AG09309 (cell line): Measurements from ENCODE around the gene GNA12.

Source experiments
- DNase-seq: peaks from one replicate; pipeline ENCODE4 v3.0.0-alpha.2; 2010; ENCODE audit warnings: low read depth
- H3K4me3 ChIP-seq: 2 replicates; pipeline ENCODE4 v1.5.1; 2011; ENCODE audit warnings: mild to moderate bottlenecking, low read depth, low read length, moderate library complexity; ENCODE audit not compliant: control insufficient read depth
- TF ChIP-seq, protein P1 (sequence below): IDR thresholded peaks from 2 replicates; pipeline ENCODE4 v1.5.1; 2011; ENCODE audit warnings: mild to moderate bottlenecking, low read depth, low read length, inconsistent platforms; ENCODE audit not compliant: insufficient read depth, control insufficient read depth; ENCODE audit errors: missing control alignments

The GNA12 gene

DNA sequence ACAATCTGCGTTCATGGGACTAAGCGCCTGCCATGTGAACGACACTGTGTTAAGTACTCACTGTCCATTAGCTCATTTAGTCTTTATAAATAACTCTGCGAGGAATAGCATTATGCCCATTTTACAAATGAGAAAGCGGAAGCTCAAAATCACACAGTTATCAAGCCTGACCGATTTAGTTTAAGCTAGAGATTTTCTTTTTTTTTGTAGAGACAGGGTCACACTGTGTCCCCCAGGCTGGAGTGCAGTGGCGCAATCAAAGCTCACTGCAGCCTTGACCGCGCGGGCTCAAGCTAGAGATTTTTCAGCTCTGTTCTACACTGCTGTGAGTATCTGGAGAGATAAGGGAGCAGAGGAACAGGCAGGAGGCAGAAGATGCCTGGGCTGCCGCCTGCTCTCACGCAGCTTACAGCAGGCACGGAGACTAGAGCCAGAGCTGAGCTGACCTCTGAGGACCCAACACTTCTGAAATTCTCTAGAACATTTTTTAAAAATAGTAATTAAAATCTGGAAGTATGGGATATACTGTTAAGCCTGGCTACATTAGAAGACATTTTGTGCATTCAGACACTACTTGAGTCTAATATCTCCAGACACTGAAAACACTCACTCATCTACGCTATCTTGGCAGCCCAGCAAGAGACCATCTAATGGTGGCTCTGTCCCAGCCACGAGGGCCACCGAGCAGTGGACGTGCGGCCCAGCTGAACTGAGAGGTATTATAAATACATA is 38.7 kb downstream of the GNA12 start:
- no peak overlapping the region for H3K4me3 ChIP-seq
- TF ChIP-seq, protein P1, sequence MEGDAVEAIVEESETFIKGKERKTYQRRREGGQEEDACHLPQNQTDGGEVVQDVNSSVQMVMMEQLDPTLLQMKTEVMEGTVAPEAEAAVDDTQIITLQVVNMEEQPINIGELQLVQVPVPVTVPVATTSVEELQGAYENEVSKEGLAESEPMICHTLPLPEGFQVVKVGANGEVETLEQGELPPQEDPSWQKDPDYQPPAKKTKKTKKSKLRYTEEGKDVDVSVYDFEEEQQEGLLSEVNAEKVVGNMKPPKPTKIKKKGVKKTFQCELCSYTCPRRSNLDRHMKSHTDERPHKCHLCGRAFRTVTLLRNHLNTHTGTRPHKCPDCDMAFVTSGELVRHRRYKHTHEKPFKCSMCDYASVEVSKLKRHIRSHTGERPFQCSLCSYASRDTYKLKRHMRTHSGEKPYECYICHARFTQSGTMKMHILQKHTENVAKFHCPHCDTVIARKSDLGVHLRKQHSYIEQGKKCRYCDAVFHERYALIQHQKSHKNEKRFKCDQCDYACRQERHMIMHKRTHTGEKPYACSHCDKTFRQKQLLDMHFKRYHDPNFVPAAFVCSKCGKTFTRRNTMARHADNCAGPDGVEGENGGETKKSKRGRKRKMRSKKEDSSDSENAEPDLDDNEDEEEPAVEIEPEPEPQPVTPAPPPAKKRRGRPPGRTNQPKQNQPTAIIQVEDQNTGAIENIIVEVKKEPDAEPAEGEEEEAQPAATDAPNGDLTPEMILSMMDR, result no peak
- no peak for DNase-seq

- TF ChIP-seq, protein P1, result no peak
- H3K4me3 ChIP-seq, result no peak overlapping the region
- no peak for DNase-seq
Observed at GRCh38 chr7:2804227-2804763, 39.8 kb downstream of the GNA12 start.

GRCh38 chr7:2803755-2804154 is 40.4 kb downstream of the GNA12 start:
- no peak overlapping the region for H3K4me3 ChIP-seq
- DNase-seq, result no peak
- TF ChIP-seq, protein P1, result no peak

DNA sequence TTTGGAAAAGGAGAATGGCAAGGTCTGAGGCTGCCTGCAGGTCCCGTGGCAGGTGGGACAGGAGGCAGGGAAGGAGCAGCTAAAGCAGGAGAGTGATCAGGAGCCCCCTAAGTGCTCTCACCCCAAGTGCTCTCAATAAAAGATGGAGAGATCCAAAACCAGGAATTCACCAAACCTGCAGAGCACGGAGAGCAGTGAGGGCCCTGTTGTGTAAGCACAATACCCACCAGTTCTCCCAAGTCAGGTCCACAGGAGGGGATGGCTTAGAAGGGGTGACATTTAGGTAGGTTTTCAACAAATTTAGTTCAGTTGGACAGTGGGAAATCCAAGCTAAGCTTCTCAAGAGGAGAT is 40.8 kb downstream of the GNA12 start:
- TF ChIP-seq, protein P1, result no peak
- no peak for DNase-seq
- no peak overlapping the region for H3K4me3 ChIP-seq

DNA sequence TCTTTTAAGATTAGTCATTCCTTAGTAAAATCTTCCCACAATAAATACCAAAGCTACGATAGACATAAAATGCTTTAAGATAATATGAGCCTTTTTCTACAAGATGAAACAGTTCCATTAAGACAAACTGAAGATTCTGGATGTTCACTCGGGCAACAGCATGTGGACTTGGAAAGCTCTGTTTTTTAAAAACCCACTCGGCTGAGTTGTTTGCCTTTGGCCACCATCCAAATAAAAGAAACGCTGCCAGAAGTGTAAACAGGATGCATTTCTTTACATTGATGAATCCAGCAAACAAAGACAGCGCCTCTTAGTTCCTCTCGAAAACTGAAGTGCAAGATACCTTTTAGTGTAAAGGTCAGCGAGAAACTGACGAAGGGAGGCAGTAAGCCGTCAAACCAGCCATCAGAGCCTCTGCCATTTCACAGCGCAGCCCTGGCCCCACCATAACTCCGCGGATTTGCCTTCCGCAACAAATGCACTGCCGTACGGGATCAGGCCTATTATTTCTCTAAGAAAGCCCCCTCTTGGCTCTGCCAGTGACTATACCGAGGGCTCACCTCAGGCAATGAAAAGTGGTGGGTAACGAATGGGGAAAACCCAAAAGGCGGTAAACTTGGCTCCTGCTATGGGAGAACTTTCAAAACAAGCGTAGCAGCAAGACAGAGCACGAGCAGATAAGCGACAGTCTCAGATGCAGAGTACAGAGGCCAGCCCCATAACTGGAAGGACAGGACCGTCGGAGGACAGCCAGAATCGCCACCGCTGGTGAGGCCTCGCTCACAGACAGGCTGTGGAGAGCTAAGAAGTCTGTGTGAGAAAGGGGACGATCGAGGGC is 41.4 kb downstream of the GNA12 start:
- TF ChIP-seq, protein P1, result no peak
- no peak for DNase-seq
- no peak overlapping the region for H3K4me3 ChIP-seq

DNA sequence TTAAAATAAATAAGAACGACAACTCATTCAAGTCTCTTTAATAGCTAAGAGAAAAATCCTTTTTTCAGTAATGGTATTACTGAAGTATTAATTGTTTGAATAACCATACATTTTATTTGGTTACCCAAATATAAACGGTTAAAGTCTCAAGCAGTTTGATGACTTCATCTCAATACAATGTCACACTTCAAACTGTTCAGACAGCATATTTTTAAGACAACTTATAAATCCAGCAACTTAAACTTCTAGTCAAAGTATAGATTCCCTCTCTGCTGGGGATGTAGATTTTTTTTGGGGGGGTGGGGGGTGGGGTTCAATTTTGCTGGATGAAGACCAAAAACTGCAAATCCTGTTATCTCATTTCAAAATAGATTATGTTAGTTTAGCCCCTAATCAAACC is 42.0 kb downstream of the GNA12 start:
- TF ChIP-seq, protein P1, result no peak
- no peak for DNase-seq
- no peak overlapping the region for H3K4me3 ChIP-seq
